Left lobe of liver (tissue), 2 donors: ENCODE measurements around the gene CCDC15. TPM values are rescaled to one million over a fixed set of nuclear protein-coding genes. Genes with fewer than 3 reads are reported as not detected.
A peak's percentile ranks its signal among the peaks of the same experiment; 100 is the strongest.
"Not testable (repeated sequence)": the region's sequence is repeated elsewhere in the genome, so short reads cannot be mapped to it uniquely, and the experiment has no call there.

ENCODE experiments used
- ATAC-seq: fragments of 200-7000 bp; cut with Tn5 transposase; one replicate; pipeline ENCODE4 v1.9.1; 2020; ENCODE audit warnings: mild to moderate bottlenecking, moderate library complexity
- DNase-seq: peaks from one replicate; pipeline ENCODE4 v3.0.0-alpha.2; 2020; ENCODE audit warnings: low spot score
- total RNA-seq: library from RNA; stranded (reverse); gene quantifications from one replicate; pipeline ENCODE4 v1.2.1, GENCODE V29; 2021
- donor health status: DM: no; HTN: no; CAD: no; lungs with moderate emphysema.
- donor health status: DM: no; HTN: yes; CAD: no.

CCDC15 gene
- total RNA-seq, 1 donor from 2014 or later = 0.48 TPM

DNA sequence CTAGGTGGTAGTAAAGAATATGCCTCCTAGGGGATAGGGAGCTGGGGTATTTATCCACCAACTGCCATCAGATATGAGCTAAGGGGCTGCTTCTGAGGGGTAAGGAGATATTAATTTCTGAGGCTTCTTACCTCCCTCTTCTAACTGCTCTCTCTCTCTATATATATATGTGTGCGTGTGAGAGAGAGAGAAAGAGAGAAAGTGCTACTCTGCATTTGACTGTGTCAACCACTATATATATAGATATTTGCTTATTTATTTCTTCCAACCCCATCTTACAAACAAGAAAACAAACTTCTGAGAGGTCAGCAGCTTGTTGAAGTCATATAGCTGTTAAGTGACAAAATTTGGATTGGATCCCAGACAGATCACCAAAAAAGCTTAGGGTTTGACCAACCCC lies 12.3 kb upstream of the CCDC15 start:
- no peak for DNase-seq
- ATAC-seq = no peak

DNA sequence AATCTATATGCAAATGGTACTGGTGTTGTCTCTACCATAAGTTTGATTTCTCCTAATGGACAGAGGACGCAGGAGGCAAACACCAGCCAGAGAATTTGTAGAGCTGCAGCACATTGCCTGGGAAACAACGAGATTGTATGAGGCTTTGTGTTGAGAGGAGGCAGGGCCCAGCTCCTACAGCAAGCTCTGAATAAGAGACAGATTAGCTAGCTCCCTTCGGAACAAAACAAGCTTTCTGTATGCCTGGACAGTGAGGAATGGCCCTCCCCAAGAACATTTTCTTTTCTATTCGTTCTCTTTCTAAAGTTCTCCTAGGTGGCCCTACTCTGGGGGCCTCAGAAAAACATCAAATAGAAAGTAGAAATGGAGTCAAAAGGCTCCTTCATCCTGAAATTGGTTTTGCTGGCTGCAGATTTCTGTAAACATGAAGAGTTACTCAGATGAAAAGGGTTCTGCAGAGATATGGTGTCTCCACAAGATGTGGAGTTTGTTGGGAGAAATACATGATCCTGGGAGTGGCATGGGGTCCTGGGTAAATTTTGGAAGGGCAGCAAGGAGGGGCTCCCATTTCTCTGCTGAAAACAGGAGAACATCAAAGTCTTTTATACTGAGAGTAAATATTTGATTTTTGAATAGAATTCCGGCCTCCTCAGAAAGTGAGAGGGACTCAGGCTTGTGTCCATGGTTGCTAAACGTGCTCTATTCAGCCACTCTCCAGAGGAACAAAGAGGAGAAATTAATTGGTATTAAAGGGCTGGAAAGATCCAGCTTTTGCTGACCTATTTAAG lies 11.3 kb upstream of the CCDC15 start:
- ATAC-seq (no peak), DNase-seq (no peak)

DNA sequence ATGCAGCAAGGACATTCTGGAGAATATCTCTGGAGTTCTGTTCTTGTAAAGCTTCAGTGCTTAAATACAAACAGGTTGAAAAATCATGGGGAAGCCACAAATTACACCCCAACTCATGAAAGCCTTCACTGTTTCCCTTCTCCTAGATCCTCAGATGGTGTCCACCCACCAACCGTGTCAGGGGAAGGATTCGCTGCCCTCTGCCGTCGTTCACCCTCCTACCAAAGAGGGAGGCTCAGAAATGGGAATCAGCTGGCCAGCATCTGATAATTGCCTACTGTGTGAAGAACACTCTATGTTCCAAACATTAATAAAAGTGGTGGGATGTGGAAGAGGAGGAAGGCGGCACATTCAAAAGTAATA lies 10.8 kb upstream of the CCDC15 start:
- ATAC-seq (no peak), DNase-seq (no peak)

DNA sequence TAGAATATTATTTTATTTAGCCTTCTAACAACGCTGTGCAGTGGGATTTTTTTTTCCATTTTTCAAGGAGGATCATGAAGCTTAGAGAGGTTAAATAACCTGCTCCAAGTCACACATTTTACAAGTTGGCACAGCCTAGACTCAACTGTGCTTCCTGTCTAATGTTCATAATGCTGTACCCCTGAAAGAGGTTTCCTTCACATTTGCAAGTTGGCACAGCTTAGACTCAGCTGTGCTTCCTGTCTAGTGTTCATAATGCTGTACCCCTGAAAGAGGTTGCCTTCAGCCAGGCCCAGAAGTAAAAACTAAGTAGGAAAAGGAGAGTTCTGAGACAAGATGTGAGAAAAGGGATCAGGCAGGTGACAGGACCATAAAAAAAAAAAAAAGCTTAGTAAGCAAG lies 10.3 kb upstream of the CCDC15 start:
- DNase-seq (no peak), ATAC-seq (no peak)

DNA sequence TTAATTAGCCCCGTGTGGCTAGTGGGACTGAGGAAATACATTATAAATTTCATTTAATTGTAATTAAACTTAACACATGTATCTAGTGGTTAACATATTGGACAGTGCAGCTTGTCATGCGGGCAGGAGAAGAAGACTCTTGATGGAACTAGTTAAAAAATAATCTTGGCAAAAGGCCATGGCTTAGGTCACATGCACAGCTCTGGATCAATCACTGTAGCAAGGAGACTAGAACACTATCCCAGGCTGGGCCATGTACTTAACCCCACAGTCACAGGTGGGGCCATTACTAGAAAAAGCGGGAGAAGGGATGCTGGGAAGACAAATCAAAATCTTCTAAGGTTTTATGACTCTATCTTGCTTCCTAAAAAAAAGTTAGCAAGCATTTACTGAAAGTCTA lies 9.4 kb upstream of the CCDC15 start:
- no peak for DNase-seq
- ATAC-seq = peak; percentile 76

DNA sequence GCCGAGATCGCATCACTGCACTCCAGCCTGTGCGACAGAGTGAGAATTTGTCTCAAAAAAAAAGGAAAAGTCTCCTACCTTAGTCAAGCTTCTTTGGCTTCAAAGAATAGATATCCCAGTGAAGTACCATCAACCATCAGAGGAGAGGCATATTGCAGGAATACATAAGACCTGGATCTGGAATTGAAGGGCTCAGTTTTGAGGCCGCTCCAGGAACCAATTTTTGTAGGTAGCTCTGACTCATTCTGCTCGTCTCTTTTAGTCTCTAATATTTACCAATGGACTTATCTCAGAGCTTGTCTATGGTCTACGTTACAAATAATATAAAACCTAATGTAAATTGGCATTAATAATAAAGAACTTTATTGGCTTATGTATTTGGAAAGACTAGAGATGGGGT lies 8.2 kb upstream of the CCDC15 start:
- no peak for DNase-seq
- no peak for ATAC-seq

DNA sequence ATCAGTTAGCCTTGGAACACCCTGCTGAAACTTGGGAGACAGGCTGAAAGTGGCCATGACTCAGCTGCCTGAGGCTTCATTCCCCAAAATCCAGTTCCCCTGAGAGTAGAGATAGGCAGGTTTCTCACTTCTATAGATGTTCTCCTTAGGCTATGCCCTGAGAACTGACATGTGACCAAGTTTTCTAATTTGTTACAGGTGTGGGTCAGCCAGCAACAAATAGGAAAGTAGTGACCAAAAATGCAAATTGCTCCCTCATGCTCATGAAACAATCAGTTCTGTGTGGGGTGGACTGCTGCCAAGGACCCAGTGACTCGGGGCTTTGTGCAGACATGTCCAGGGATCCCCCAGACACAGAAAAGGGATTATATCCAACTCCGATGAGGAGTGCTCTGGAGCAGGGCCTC lies 7.3 kb upstream of the CCDC15 start:
- DNase-seq = no peak
- no peak for ATAC-seq

DNA sequence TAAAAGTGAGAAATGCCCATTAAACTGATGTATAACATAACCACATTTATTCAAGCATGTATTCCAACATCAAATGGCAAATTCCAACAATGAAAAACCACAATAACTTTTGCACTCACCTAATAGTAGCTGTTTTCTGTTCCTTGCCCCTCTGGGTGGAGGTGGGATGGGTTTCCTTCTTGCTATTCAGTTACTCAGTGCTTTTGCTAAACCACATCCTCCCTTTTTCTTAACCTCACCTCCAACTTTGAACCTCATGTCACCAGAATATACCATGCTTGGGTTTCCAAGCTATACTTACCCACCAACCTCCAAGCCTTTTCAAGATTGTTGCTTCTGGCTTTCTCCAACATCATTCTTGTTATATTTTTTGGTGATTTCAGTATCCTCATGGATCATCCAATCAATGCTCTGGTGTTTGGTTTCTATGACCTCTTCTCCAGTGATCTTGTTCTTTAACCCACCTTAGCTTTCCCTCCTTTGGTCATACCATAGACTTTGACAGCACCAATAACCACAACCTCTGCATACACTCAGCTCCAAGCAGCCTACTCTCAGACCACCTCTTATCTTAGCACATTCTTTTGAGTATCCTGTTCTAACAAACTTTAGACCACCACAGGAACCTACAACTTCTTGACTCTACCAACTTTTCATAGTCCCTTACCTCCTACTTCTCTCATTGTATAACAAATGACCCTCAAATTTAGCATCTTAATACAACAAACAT lies 3.2 kb upstream of the CCDC15 start:
- ATAC-seq (no peak), DNase-seq (no peak)

DNA sequence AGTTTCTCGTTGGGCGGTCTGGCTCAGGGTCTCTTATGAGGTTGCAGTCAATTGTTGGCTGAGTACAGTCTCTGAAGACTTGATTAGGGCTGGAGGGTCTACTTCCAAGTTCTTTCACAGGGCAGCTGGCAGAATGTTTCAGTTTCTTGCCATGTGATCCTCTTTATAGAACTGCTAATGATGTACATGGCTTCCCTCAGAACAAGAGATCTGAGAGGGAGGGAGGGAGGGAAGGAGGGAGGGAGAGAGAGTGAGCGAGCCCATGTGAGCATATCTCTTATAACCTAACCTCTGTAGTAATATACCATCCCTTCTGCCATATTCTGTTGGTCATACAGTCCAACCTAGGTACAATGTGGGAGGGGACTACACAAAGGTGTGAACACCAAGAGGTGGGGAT lies 2.7 kb upstream of the CCDC15 start:
- DNase-seq (no peak), ATAC-seq (no peak)

DNA sequence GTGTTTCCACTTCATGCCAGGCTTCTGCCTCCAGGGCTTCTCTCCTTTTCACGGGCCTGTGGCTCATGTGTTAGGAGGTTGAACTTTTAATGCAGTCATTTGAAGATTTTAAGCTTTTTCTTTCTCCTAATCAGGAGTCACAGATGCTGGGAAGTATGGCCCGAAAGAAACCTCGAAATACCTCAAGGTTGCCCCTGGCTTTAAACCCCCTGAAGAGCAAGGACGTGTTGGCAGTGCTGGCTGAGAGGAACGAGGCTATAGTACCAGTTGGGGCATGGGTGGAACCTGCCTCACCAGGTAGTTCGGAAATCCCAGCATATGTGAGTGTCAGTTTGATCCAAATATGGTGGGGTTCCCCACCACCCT lies 571 bp downstream of the CCDC15 start:
- ATAC-seq = no peak
- DNase-seq = no peak

DNA sequence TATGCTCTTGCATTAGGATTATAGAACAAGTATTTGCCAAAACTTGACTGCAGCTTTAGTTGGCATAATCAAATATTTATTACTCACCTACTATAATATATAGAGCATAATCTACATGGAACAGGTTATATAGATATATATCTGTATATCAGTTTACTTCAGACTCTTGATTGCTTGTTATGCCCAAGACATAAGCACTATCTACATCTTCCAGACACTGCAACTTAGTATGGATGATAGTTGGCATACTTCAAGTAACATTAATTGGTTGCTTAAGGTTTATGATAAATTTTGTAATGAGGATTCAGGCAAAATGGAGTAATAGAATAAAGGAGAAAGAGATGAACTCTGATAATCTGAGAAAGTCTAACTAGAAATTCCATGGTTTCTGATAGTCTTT lies 1.0 kb downstream of the CCDC15 start:
- no peak for ATAC-seq
- no peak for DNase-seq

DNA sequence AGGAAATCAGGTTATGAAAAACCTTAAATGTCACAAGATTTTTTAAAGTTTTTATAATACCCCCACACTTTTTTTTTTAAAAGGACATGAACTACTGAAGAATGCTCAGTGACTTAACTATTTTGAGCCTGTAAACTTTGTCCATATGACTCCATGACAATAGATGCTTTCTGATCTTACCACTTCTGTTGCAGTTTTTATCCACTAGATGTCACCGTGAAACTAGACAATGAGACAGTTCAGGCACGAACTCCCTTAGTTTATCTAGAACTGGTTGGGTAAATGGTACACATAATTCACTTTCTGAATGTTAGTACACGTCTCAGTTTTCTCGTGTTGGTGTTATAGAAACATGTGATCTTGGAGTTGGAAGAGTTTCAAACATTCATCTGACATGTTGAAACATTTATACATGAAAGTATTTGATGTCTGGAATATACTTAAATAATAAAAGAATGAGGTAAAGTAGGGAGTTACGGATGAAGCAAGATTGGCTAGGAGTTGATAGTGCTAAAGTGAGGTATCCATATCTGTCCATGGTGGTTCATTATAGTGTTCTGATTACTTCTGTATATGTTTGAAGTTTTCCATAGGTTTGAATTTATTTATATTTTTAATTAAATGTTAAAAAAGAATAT lies 8.1 kb downstream of the CCDC15 start:
- ATAC-seq (peak; percentile 97), DNase-seq (no peak)

DNA sequence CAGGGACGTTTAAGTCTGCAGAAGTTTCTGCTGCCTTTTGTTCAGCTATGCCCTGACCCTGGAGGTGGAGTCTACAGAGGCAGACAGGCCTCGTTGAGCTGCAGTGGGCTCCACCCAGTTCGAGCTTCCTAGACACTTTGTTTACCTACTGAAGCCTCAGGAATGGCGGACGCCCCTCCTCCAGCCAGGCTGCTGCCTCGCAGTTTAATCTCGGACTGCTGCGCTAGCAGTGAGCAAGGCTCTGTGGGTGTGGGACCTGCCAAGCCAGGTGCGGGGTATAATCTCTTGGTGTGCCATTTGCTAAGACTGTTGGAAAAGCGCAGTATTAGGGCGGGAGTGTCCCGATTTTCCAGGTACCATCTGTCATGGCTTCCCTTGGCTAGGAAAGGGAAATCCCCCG lies 14.2 kb downstream of the CCDC15 start:
- ATAC-seq, DNase-seq: not testable (repeated sequence)

DNA sequence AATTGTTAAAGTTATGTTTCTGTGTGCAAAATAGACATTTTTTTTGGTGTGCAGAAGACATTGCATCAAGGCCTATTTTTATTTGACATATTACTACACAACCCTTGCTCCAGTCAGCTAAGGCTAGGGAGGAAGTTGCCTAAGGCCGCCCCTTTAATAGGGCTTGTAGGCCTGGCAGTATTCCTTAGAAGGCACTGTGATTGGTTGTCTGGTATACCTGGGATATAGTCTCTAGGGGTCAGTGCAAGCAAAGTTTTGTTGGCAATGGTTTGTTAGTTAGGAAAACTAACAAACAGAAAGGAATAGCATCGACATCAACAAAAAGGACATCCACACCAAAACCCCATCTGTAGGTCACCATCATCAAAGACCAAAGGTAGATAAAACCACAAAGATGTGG lies 16.9 kb downstream of the CCDC15 start:
- ATAC-seq (peak; percentile 67), DNase-seq (no peak)

DNA sequence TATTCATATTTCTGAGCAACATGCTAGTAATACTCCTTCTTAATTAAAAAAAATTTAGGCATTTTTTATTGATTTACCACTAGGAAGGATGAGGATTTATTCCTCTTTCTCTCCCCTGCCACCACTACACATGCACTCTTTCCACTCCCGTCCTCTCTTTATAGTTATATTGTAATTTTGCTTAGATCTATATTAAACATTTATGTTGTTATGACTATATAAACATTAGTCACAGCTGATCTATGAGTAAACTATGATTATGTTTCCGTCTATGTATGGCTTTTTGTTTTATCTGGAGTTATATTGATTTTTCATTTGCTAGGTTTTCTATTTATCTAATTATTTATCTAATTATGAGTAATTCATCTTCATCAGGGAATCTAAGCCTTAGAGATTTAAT lies 17.8 kb downstream of the CCDC15 start:
- no peak for DNase-seq

DNA sequence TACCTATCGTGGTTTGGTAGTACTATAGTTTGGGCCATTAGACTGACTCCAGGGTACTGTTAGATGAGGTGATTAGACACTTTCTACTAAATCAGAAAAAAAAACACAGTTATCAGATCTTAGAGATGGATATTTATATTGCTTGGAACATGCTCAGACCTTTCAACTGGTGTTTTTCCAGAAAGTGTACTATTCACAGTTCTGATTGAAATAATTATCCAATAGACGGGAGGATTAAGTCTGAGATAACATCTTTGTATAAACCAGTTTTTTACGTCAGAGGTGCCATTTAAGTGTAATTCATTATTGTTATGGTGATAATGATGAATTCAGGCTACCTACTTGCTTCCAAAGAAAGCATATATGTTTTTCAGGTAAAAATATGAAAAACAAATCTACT lies 22.5 kb downstream of the CCDC15 start:
- no peak for ATAC-seq
- DNase-seq = no peak

More for the DNA sequence above, 17.8 kb downstream of the CCDC15 start:
- no peak for ATAC-seq

DNA sequence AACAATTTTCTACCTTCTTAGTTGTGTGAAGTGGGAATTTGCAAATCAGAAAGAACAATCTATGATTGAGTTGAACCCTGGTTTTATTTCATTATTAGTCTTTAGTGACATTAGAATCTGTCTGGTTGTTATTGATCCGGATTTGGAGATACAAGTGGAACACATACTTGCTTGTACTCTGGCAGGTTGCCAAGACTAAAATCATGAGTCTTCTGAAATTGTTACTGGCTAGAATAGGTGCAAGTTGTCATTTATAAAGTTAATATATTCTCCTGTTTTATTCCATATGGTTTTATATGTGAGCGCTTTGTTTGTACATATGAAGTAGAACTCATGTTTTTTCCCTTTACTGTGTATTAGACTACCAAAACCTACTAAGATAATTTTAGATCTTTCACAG lies 23.0 kb downstream of the CCDC15 start:
- DNase-seq = no peak
- no peak for ATAC-seq

DNA sequence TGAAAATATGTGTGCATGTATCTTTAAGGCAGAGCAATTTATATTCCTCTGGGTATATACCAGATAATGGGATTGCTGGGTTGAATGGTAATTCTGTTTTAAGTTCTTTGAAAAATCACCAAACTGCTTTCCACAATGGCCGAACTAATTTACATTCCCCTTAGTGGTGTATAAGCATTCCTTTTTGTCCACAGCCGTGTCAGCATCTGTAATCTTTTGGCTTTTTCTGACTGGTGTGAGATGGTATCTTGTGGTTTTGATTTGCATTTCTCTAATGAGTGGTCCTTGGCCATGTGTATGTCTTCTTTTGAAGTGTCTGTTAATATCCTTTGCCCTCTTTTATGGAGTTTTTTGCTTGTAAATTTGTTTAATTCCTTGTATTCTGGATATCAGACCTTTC lies 24.3 kb downstream of the CCDC15 start:
- DNase-seq (no peak), ATAC-seq (no peak)

DNA sequence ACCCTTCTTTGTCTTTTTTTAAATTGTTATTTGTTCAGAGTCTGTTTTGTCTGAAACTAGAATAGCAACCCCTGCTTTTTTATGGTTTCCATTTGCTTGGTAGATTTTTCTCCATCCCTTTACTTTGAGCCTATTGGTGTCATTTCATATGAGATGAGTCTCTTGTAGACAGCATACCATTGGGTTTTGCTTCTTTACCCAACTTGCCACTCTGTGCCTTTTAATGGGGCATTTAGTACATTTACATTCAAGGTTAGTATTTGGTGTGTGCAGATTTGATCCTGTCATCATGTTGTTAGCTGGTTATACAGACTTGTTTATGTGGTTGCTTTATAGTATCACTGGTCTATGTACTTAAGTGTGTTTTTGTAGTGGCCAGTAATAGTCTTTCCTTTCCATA lies 28.0 kb downstream of the CCDC15 start:
- no peak for DNase-seq
- no peak for ATAC-seq

DNA sequence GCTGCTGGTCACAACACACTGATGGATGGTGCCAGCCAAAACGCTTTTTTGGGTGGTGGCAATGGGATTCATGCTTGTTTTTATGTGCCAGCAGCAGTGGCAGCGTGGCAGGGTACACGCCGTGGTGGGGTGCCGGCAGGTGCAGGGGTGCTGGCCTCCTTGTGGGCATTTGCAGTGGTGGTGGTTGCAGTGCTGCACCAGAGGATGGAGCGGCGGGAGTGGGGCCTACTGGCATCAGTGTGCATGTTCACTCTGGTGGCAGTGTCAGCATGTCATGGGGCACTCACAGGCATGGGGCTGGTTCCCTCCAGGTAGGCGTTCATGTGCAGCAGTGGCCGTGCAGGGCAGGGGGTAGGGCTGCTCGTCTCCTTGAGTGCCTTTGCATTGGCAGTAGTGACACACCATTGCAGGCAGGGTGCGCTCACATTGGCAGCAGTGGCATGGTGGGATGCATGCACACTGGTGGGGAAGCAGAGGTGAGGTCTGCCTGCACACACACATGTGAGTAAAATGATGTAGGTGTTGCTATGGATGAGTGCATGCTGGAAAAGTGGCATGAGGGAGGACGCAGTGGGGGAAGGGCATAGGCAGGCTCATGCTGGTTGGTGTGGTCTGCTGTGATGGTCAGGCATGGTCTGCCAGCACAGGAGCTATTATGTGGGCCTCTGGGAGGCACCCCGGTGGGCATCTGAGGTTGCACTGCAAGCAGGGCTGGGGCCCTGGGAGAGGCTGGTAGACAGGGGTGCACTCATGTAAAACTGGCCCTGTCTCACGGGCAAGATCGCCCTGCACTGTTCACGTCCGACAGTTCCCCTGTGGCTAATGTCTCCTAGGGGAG lies 29.9 kb downstream of the CCDC15 start:
- DNase-seq = no peak
- no peak for ATAC-seq

DNA sequence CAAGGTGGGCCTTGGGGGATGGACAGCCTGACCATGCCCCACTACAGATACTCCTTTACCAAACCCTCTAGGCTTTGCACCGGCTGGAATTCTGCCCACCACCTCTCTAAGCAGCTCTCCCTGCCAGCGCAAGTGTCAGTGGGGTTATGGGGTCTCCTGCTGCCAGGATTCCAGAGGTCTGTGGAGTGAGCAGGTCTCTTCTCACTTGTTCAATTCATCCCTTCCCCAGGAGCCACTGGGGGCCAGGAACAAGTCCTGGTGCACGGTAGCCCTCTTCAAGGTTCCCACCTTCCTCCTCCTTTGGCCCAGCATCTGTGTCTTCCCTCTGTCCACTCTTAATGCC lies 30.5 kb downstream of the CCDC15 start:
- ATAC-seq (no peak), DNase-seq (no peak)

DNA sequence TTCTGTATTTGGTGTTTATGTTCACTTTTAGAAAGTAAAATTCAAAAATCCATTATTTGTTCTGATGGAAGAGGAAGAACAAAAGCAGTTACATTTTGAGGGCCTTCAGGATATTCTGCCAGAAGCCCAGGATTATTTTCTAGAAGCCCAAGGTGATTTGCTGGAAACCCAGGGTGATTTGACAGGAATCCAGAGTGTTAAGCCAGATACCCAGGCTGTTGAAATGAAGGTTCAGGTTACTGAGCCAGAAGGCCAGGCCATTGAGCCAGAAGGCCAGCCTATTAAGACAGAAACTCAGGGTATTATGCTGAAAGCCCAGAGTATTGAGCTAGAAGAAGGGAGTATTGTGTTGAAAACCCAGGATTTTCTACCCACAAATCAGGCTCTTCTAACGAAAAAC lies 33.1 kb downstream of the CCDC15 start:
- no peak for DNase-seq
- ATAC-seq = no peak
